IMR-90 (cell line): Measurements from ENCODE around the gene NTRK2. TPM values are rescaled to one million over a fixed set of nuclear protein-coding genes. Genes with fewer than 3 reads are reported as not detected.

Source experiments
- ATAC-seq: fragments of 200-7000 bp; cut with Tn5 transposase; 2 replicates; pipeline ENCODE4 v1.9.1; 2020; ENCODE audit warnings: low read depth, mild to moderate bottlenecking, moderate library complexity
- BruUV-seq: library from RNA; stranded (reverse); fragments of 400-500 nt; replicated peaks from 2 replicates; lab custom pipeline; 2021; lab: Mats Ljungman, UMichigan
- CTCF ChIA-PET: fragments of 300-600 bp; formaldehyde crosslinking; extraction: SDS; loops from one replicate; lab custom pipeline; 2021; ENCODE audit warnings: antibody characterized with exemption; lab: Yijun Ruan, JAX
- POLR2A ChIA-PET: fragments of 300-600 bp; sonication (Branson Sonifier 250); formaldehyde crosslinking; loops from one replicate; lab custom pipeline; 2022; ENCODE audit warnings: antibody characterized with exemption; ENCODE audit not compliant: unreplicated experiment; lab: Charles Lee
- DNase-seq: peaks from one replicate; pipeline ENCODE4 v3.0.0; 2013
- H2AFZ ChIP-seq: replicated peaks from 2 replicates; pipeline ENCODE3; 2013; ENCODE audit warnings: low read length, mild to moderate bottlenecking; ENCODE audit not compliant: poor library complexity
- H2AK5ac ChIP-seq: 2 replicates; pipeline ENCODE4 v1.6.1; 2013; ENCODE audit warnings: low read depth, low read length, inconsistent platforms
- H2AK9ac ChIP-seq: replicated peaks from 2 replicates; pipeline ENCODE3; 2013; ENCODE audit warnings: mild to moderate bottlenecking, low read depth, low read length, moderate library complexity; ENCODE audit not compliant: poor library complexity
- H2BK120ac ChIP-seq: 2 replicates; pipeline ENCODE4 v1.6.1; 2013; ENCODE audit warnings: low read depth, low read length, inconsistent platforms
- H2BK15ac ChIP-seq: 3 replicates; pipeline ENCODE4 v1.6.1; 2013; ENCODE audit warnings: low read depth, low read length, inconsistent platforms
- H2BK20ac ChIP-seq: 2 replicates; pipeline ENCODE4 v1.6.1; 2013; ENCODE audit warnings: low read depth, mild to moderate bottlenecking, inconsistent platforms, low read length, moderate library complexity
- H2BK5ac ChIP-seq: 2 replicates; pipeline ENCODE4 v1.6.1; 2013; ENCODE audit warnings: mild to moderate bottlenecking, low read depth, low read length, inconsistent platforms; ENCODE audit not compliant: poor library complexity, severe bottlenecking
- H3K14ac ChIP-seq: replicated peaks from 2 replicates; pipeline ENCODE4 v1.6.1; 2013; ENCODE audit warnings: low read depth, low read length, inconsistent platforms
- H3K18ac ChIP-seq: 2 replicates; pipeline ENCODE4 v1.6.1; 2013; ENCODE audit warnings: low read depth, low read length, control low read depth
- H3K23ac ChIP-seq: 2 replicates; pipeline ENCODE4 v1.6.1; 2013; ENCODE audit warnings: low read depth, low read length, inconsistent platforms
- H3K27ac ChIP-seq: 2 replicates; pipeline ENCODE4 v1.5.1; 2013; ENCODE audit warnings: mild to moderate bottlenecking, control low read depth, low read length; ENCODE audit not compliant: insufficient read depth
- H3K27me3 ChIP-seq: 2 replicates; pipeline ENCODE4 v1.6.1; 2013; ENCODE audit warnings: low read length; ENCODE audit not compliant: control insufficient read depth, insufficient read depth
- H3K36me3 ChIP-seq: 2 replicates; pipeline ENCODE4 v1.6.1; 2013; ENCODE audit warnings: low read length, mixed read lengths; ENCODE audit not compliant: control insufficient read depth, insufficient read depth
- H3K4ac ChIP-seq: 2 replicates; pipeline ENCODE4 v1.6.1; 2013; ENCODE audit warnings: low read depth, low read length, inconsistent platforms
- H3K4me1 ChIP-seq: 2 replicates; pipeline ENCODE4 v1.6.1; 2013; ENCODE audit warnings: low read length, mixed read lengths; ENCODE audit not compliant: control insufficient read depth, insufficient read depth
- H3K4me2 ChIP-seq: 2 replicates; pipeline ENCODE4 v1.6.1; 2013; ENCODE audit warnings: low read depth, mild to moderate bottlenecking, control low read depth, low read length, moderate library complexity
- H3K4me3 ChIP-seq: 2 replicates; pipeline ENCODE4 v1.5.1; 2013; ENCODE audit warnings: low read depth, mild to moderate bottlenecking, control low read depth, low read length, moderate library complexity; ENCODE audit not compliant: insufficient read depth
- H3K56ac ChIP-seq: 2 replicates; pipeline ENCODE4 v1.6.1; 2013; ENCODE audit warnings: low read length, inconsistent platforms; ENCODE audit not compliant: insufficient read depth; ENCODE audit errors: extremely low read depth
- H3K79me1 ChIP-seq, 2 experiments: 2 replicates each; pipeline ENCODE4 v1.6.1; 2013; ENCODE audit warnings: low read length in 2 of 2, inconsistent platforms in 1 of 2, low read depth in 1 of 2
- H3K9ac ChIP-seq: 2 replicates; pipeline ENCODE4 v1.6.1; 2013; ENCODE audit warnings: low read depth, low read length, control low read depth
- H3K9me1 ChIP-seq: 2 replicates; pipeline ENCODE4 v1.6.1; 2013; ENCODE audit warnings: low read length, inconsistent platforms; ENCODE audit not compliant: insufficient read depth
- H3K9me3 ChIP-seq: 2 replicates; pipeline ENCODE4 v1.6.1; 2013; ENCODE audit warnings: low read length; ENCODE audit not compliant: control insufficient read depth, insufficient read depth
- H4K20me1 ChIP-seq: 2 replicates; pipeline ENCODE4 v1.6.1; 2013; ENCODE audit warnings: low read length, inconsistent platforms; ENCODE audit not compliant: insufficient read depth
- H4K5ac ChIP-seq: 2 replicates; pipeline ENCODE4 v1.6.1; 2013; ENCODE audit warnings: mild to moderate bottlenecking, low read depth, low read length, control low read depth
- H4K8ac ChIP-seq, 2 experiments: 2 replicates each; pipeline ENCODE4 v1.6.1; 2013; ENCODE audit warnings: low read depth in 2 of 2, low read length in 2 of 2, control low read depth in 1 of 2, inconsistent platforms in 1 of 2
- H4K91ac ChIP-seq: 2 replicates; pipeline ENCODE4 v1.6.1; 2013; ENCODE audit warnings: low read depth, low read length, inconsistent platforms; ENCODE audit not compliant: insufficient read depth
- CEBPB ChIP-seq: IDR thresholded peaks from 2 replicates; pipeline ENCODE4 v1.6.1; 2012; ENCODE audit warnings: low read depth, low read length, improper control_type of control experiment
- FOS ChIP-seq: fragments of 150-350 bp; IDR thresholded peaks from 2 replicates; pipeline ENCODE4 v1.6.1; 2016; ENCODE audit warnings: low read depth, low read length
- RCOR1 ChIP-seq: IDR thresholded peaks from 2 replicates; pipeline ENCODE4 v1.6.1; 2012; ENCODE audit warnings: mild to moderate bottlenecking, low read length, improper control_type of control experiment; ENCODE audit not compliant: insufficient replicate concordance
- whole genome bisulfite sequencing, 2 experiments: methylation state at CpG; one replicate each; pipeline versions ENCODE4 v1.1.5 to v1.1.7; 2013; ENCODE audit warnings: missing lambda C conversion rate in 2 of 2; ENCODE audit not compliant: insufficient read length in 1 of 2; ENCODE audit errors: extremely low coverage in 2 of 2; 5-methylcytosine and 5-hydroxymethylcytosine counted together
- dilution Hi-C: fragments of 300-500 bp; cut with HindIII; formaldehyde crosslinking; loops from one replicate; pipeline ENCODE4 v1.14.3; 2018; ENCODE audit warnings: low sequenced_read_pairs; ENCODE audit not compliant: unreplicated experiment
- in situ Hi-C: fragments of 300-500 bp; cut with MboI; formaldehyde crosslinking; loops from 3 replicates; pipeline ENCODE4 v1.14.3; 2019; ENCODE audit warnings: low sequenced_read_pairs, inconsistent platforms, mixed read lengths
- intact Hi-C: fragments of 100-400 bp; cut with micrococcal nuclease; formaldehyde crosslinking; loops from 2 replicates; pipeline ENCODE4 v1.10.0; 2022
- polyA plus RNA-seq, 3 experiments: library from polyadenylated mRNA; depleted of rRNA; stranded (reverse); fragments of >200 nt; gene quantifications; 2 replicates each; pipeline ENCODE4 v1.2.3, GENCODE V29; 2012; ENCODE audit warnings: low replicate concordance in 1 of 3
- total RNA-seq: library from RNA; depleted of rRNA; stranded (reverse); fragments of >200 nt; gene quantifications from 2 replicates; pipeline ENCODE4 v1.2.3, GENCODE V29; 2012
- TF ChIP-seq, protein P1 (sequence below): conservative IDR thresholded peaks from 2 replicates; pipeline ENCODE4 v1.5.1; 2012; ENCODE audit warnings: mild to moderate bottlenecking, low read depth, low read length, improper control_type of control experiment

NTRK2 gene
- total and polyA plus RNA-seq, 2 of the 4 experiments (the other 2 are of a cell fraction): under 0.01 to 0.02 TPM

GRCh38 chr9:84969084-84969483 is 299.6 kb downstream of the NTRK2 start:
- H4K8ac ChIP-seq: no peak overlapping the region
- H3K27me3 ChIP-seq: no peaks in the 10 kb centered on the region
- no peak overlapping the region for H2AK9ac ChIP-seq
- no peaks in the 10 kb centered on the region for H4K20me1 ChIP-seq
- no peak overlapping the region for H2BK15ac ChIP-seq
- no TSS peak for BruUV-seq
- H2AFZ ChIP-seq: no peak overlapping the region
- dilution Hi-C loops: no loop called here
- H3K9me3 ChIP-seq: peaks cover 7% of the 10 kb centered on the region
- H4K5ac ChIP-seq: no peak overlapping the region
- no peak overlapping the region for H3K18ac ChIP-seq
- no peaks in the 10 kb centered on the region for H3K9me1 ChIP-seq
- DNase-seq: no peak
- TF ChIP-seq, protein P1, sequence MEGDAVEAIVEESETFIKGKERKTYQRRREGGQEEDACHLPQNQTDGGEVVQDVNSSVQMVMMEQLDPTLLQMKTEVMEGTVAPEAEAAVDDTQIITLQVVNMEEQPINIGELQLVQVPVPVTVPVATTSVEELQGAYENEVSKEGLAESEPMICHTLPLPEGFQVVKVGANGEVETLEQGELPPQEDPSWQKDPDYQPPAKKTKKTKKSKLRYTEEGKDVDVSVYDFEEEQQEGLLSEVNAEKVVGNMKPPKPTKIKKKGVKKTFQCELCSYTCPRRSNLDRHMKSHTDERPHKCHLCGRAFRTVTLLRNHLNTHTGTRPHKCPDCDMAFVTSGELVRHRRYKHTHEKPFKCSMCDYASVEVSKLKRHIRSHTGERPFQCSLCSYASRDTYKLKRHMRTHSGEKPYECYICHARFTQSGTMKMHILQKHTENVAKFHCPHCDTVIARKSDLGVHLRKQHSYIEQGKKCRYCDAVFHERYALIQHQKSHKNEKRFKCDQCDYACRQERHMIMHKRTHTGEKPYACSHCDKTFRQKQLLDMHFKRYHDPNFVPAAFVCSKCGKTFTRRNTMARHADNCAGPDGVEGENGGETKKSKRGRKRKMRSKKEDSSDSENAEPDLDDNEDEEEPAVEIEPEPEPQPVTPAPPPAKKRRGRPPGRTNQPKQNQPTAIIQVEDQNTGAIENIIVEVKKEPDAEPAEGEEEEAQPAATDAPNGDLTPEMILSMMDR: no peak
- no peak for TF ChIP-seq CEBPB
- no peak for TF ChIP-seq RCOR1
- TF ChIP-seq FOS: no peak
- no peak overlapping the region for H2AK5ac ChIP-seq
- H3K79me1 ChIP-seq: no peaks in the 10 kb centered on the region
- no peak for ATAC-seq
- H2BK120ac ChIP-seq: no peak overlapping the region
- no peaks in the 10 kb centered on the region for H3K36me3 ChIP-seq
- H3K4me1 ChIP-seq: no peaks in the 10 kb centered on the region
- H2BK20ac ChIP-seq: no peak overlapping the region
- H3K4me3 ChIP-seq: no peak overlapping the region
- H4K91ac ChIP-seq: no peak overlapping the region
- no CpG with 5 or more reads among the region's 4 CpGs for WGBS, 2 experiments
- H3K14ac ChIP-seq: no peak overlapping the region
- no peak overlapping the region for H3K4ac ChIP-seq
- CTCF ChIA-PET: no interaction called here
- in situ Hi-C loops: no loop called here
- POLR2A ChIA-PET: no interaction called here
- H2BK5ac ChIP-seq: no peak overlapping the region
- no peak overlapping the region for H3K27ac ChIP-seq
- intact Hi-C loops: no loop called here
- H3K23ac ChIP-seq: no peak overlapping the region
- no peak overlapping the region for H3K4me2 ChIP-seq
- H3K9ac ChIP-seq: no peak overlapping the region
- H3K56ac ChIP-seq: no peak overlapping the region
